Measurements from ENCODE around the gene ABHD11. TPM values are rescaled to one million over a fixed set of nuclear protein-coding genes. Genes with fewer than 3 reads are reported as not detected.

ABHD11 gene, protein sequence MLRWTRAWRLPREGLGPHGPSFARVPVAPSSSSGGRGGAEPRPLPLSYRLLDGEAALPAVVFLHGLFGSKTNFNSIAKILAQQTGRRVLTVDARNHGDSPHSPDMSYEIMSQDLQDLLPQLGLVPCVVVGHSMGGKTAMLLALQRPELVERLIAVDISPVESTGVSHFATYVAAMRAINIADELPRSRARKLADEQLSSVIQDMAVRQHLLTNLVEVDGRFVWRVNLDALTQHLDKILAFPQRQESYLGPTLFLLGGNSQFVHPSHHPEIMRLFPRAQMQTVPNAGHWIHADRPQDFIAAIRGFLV
- 6.5 and 9.4 TPM in 2 replicates for total RNA-seq

GRCh38 chr7:73738612-73739386, at the start of gene ABHD11:
Gene ABHD11 (minus strand): TSS chr7:73738802. CDS start chr7:73738770, 32 bp downstream.

GRCh38 chr7:73770002-73770859, 31.6 kb upstream of the ABHD11 start, which contains the start of gene CLDN3:
Gene CLDN3 (minus strand): TSS chr7:73770270. CDS start chr7:73770049, 221 bp downstream.

DNA sequence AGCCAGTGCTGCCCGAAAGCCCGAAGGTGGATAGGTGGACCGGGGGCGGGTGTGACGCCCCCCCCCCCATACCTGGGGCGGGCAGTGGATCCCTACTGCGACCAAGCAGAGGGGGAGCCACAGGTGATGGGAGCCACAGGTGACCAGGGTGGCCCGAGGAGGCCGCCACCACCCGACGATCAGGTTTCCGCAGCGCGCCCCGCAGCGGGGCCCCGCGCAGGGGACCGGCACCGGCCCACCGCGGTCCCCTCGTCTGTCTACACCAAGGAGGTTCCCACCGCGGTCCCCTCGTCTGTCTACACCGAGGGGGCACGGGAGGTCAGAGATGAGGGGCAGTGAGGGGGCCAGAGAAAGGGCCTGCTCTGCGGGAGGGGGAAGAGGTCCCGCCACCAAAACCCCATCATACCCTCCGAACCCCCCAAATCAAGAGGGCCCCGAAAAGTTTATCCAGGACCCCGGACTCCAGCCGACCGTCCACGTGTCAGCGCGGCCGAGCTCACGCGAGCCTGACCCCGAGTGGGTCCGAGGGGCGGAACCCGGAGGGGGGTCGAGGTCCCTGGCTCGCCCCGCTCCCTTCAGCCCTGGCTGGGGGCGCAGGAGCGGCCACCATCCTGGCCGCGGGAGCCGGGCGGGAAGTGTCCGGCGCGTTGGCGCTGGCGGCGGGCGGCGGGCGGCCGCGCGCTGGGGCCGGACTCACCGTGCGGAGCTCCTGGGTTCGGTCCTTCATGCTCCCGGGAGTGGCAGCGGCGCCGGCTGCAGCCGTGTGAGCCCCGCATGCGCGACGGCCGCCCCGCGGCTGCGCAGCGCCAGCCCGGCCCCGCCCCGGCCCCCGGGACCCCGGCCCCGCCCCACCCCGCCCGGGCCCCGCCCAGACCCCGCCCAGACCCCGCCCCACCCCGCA, 19.4 kb downstream of the ABHD11 start, which contains the start of gene STX1A:
Gene STX1A (minus strand): TSS at position 765 of the 901 bp plus-strand sequence. CDS start 38 bp downstream, at position 727.

Other genes starting within 250 kb of the ABHD11 start
- 33.5 and 59.8 TPM in 2 replicates for gene BAZ1B, start 216.5 kb downstream of the ABHD11 start, total RNA-seq
- 19.9 and 20.6 TPM in 2 replicates for gene BCL7B, start 181.1 kb downstream of the ABHD11 start, total RNA-seq
- 42.6 and 69.5 TPM in 2 replicates for gene TBL2, start 160.2 kb downstream of the ABHD11 start, total RNA-seq
- not detected in 2 replicates for gene MLXIPL, start 114.3 kb downstream of the ABHD11 start, total RNA-seq
- gene VPS37D, start 71.0 kb downstream of the ABHD11 start, total RNA-seq = 1.6 and 2.4 TPM in 2 replicates
- 0.81 and 2.4 TPM in 2 replicates for gene DNAJC30, start 55.3 kb downstream of the ABHD11 start, total RNA-seq
- 32.9 and 36.8 TPM in 2 replicates for gene BUD23, start 55.2 kb downstream of the ABHD11 start, total RNA-seq
- 6.2 and 13.2 TPM in 2 replicates for gene STX1A, start 19.1 kb downstream of the ABHD11 start, total RNA-seq
- gene CLDN3, start 31.5 kb upstream of the ABHD11 start, total RNA-seq = 0.32 and 2.6 TPM in 2 replicates
- gene CLDN4, start 92.2 kb upstream of the ABHD11 start, total RNA-seq = 0.06 and 0.16 TPM in 2 replicates
- 2.9 and 4.0 TPM in 2 replicates for gene METTL27, start 103.7 kb upstream of the ABHD11 start, total RNA-seq
- 0.13 TPM in 1 of 2 replicates, not detected in the other for gene TMEM270, start 122.4 kb upstream of the ABHD11 start, total RNA-seq